Neutrophil (primary cell): ENCODE data around the gene LHX4.

Experiments used
- H3K27ac ChIP-seq: fragments of 200-600 bp; sonication (generic); 2 replicates; pipeline ENCODE4 v1.5.1; 2016; ENCODE audit warnings: mild to moderate bottlenecking, moderate library complexity
- H3K27me3 ChIP-seq: fragments of 200-600 bp; sonication (generic); 2 replicates; pipeline ENCODE4 v1.6.0; 2016; ENCODE audit warnings: mild to moderate bottlenecking
- H3K36me3 ChIP-seq: fragments of 200-600 bp; sonication (generic); 2 replicates; pipeline ENCODE4 v1.5.1; 2017
- H3K4me1 ChIP-seq, 2 experiments: fragments of 200-600 bp in 1 of 2; sonication (generic) in 1 of 2; 1 replicate in 1 of 2; 2 replicates in 1 of 2; pipeline versions ENCODE4 v1.5.1 to v1.6.1; 2013 to 2016; ENCODE audit warnings: low read depth in 1 of 2, low read length in 1 of 2, mild to moderate bottlenecking in 1 of 2, moderate library complexity in 1 of 2; ENCODE audit not compliant: control insufficient read depth in 1 of 2, insufficient read depth in 1 of 2
- H3K4me3 ChIP-seq, 2 experiments: fragments of 200-600 bp in 1 of 2; sonication (generic) in 1 of 2; 1 replicate in 1 of 2; 2 replicates in 1 of 2; pipeline ENCODE4 v1.5.1; 2013 to 2016; ENCODE audit warnings: low read depth in 1 of 2, low read length in 1 of 2, mild to moderate bottlenecking in 1 of 2, moderate library complexity in 1 of 2
- H3K9me3 ChIP-seq: fragments of 200-600 bp; sonication (generic); 2 replicates; pipeline ENCODE4 v1.5.1; 2016
- CTCF ChIP-seq: fragments of 200-600 bp; sonication (generic); IDR thresholded peaks from 2 replicates; pipeline ENCODE4 v1.5.1; 2016; ENCODE audit warnings: antibody characterized with exemption

The LHX4 gene

GRCh38 chr1:180194048-180194425 lies 36.0 kb upstream of the LHX4 start:
- Histone ChIP-seq H3K27ac (no peak overlapping the region), H3K4me1 (peaks cover 7 to 8% of the 10 kb centered on the region in 2 experiments), H3K9me3 (no peaks in the 10 kb centered on the region), H3K4me3 (no peak overlapping the region), H3K36me3 (peaks cover 100% of the 10 kb centered on the region), H3K27me3 (no peaks in the 10 kb centered on the region)
- TF ChIP-seq CTCF, result no peak

- Histone ChIP-seq H3K27ac (no peak overlapping the region), H3K4me1 (peaks cover 7% of the 10 kb centered on the region in 2 experiments), H3K4me3 (no peak overlapping the region), H3K9me3 (no peaks in the 10 kb centered on the region), H3K36me3 (peaks cover 100% of the 10 kb centered on the region), H3K27me3 (no peaks in the 10 kb centered on the region)
- TF ChIP-seq CTCF, result no peak
Measured at GRCh38 chr1:180194546-180195207, 35.4 kb upstream of the LHX4 start.

- no peak for TF ChIP-seq CTCF
- Histone ChIP-seq H3K27me3 (no peaks in the 10 kb centered on the region), H3K4me1 (peaks cover 7% of the 10 kb centered on the region in 2 experiments), H3K27ac (no peak overlapping the region), H3K4me3 (no peak overlapping the region), H3K9me3 (no peaks in the 10 kb centered on the region), H3K36me3 (peaks cover 100% of the 10 kb centered on the region)
Measured at GRCh38 chr1:180195401-180195800, 34.7 kb upstream of the LHX4 start.

GRCh38 chr1:180195916-180196315 lies 34.1 kb upstream of the LHX4 start:
- Histone ChIP-seq H3K36me3 (peaks cover 100% of the 10 kb centered on the region), H3K9me3 (no peaks in the 10 kb centered on the region), H3K4me1 (peaks cover 7% of the 10 kb centered on the region in 2 experiments), H3K27ac (no peak overlapping the region), H3K27me3 (no peaks in the 10 kb centered on the region), H3K4me3 (no peak overlapping the region)
- TF ChIP-seq CTCF, result no peak

DNA sequence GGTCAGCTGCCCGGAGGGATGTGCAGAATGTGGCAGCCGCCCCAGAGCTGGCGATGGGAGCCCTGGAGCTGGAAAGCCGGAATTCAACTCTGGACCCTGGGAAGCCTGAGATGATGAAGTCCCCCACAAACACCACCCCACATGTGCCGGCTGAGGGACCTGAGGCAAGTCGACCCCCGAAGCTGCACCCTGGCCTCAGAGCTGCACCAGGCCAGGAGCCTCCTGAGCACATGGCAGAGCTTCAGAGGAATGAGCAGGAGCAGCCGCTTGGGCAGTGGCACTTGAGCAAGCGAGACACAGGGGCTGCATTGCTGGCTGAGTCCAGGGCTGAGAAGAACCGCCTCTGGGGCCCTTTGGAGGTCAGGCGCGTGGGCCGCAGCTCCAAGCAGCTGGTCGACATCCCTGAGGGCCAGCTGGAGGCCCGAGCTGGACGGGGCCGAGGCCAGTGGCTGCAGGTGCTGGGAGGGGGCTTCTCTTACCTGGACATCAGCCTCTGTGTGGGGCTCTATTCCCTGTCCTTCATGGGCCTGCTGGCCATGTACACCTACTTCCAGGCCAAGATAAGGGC lies 33.5 kb upstream of the LHX4 start:
- peaks cover 7% of the 10 kb centered on the region in 2 experiments for H3K4me1 ChIP-seq
- peaks cover 99% of the 10 kb centered on the region for H3K36me3 ChIP-seq
- no peak overlapping the region for H3K4me3 ChIP-seq
- H3K27ac ChIP-seq, result no peak overlapping the region
- no peaks in the 10 kb centered on the region for H3K9me3 ChIP-seq
- H3K27me3 ChIP-seq, result no peaks in the 10 kb centered on the region
- no peak for TF ChIP-seq CTCF
